Fibroblast of villous mesenchyme (primary cell): ENCODE data around the gene POT1. TPM values are rescaled to one million over a fixed set of nuclear protein-coding genes. Genes with fewer than 3 reads are reported as not detected.

ENCODE experiments used
- DNase-seq: peaks from one replicate; pipeline ENCODE4 v3.0.0-alpha.2; 2010; ENCODE audit warnings: low read depth
- H3K4me3 ChIP-seq: 2 replicates; pipeline ENCODE4 v1.5.1; 2011; ENCODE audit warnings: low read depth, mild to moderate bottlenecking, low read length
- total RNA-seq: library from RNA; depleted of rRNA; stranded (reverse); fragments of >200 nt; gene quantifications from 2 replicates; pipeline ENCODE4 v1.2.3, GENCODE V29; 2012
- TF ChIP-seq, protein P1 (sequence below): IDR thresholded peaks from 2 replicates; pipeline ENCODE4 v1.5.1; 2012; ENCODE audit warnings: low read depth, mild to moderate bottlenecking, low read length; ENCODE audit not compliant: insufficient read depth

Gene POT1
- total RNA-seq, 1 donor = 36.7 TPM

DNA sequence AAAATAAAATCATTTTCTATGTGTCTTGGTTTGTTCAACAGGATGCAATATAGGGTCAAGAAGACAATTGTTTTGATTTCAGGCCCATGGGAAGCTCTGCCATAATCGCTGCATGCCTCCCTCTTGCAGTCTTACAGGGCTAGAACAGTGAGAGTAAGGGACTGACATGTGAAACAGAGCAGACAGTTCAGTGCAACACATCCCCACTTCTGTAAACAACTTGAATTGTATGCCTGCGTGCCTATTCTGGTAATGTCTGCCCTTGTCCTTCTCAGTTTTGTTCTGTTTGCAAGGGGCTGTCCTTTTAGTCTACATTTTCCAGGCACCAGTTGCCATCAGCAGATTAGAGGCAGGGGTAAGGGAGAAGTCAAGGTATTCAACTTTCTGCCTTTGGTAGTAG, 129.2 kb downstream of the POT1 start:
- TF ChIP-seq, protein P1, sequence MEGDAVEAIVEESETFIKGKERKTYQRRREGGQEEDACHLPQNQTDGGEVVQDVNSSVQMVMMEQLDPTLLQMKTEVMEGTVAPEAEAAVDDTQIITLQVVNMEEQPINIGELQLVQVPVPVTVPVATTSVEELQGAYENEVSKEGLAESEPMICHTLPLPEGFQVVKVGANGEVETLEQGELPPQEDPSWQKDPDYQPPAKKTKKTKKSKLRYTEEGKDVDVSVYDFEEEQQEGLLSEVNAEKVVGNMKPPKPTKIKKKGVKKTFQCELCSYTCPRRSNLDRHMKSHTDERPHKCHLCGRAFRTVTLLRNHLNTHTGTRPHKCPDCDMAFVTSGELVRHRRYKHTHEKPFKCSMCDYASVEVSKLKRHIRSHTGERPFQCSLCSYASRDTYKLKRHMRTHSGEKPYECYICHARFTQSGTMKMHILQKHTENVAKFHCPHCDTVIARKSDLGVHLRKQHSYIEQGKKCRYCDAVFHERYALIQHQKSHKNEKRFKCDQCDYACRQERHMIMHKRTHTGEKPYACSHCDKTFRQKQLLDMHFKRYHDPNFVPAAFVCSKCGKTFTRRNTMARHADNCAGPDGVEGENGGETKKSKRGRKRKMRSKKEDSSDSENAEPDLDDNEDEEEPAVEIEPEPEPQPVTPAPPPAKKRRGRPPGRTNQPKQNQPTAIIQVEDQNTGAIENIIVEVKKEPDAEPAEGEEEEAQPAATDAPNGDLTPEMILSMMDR = no peak
- H3K4me3 ChIP-seq = no peak overlapping the region
- no peak for DNase-seq

DNA sequence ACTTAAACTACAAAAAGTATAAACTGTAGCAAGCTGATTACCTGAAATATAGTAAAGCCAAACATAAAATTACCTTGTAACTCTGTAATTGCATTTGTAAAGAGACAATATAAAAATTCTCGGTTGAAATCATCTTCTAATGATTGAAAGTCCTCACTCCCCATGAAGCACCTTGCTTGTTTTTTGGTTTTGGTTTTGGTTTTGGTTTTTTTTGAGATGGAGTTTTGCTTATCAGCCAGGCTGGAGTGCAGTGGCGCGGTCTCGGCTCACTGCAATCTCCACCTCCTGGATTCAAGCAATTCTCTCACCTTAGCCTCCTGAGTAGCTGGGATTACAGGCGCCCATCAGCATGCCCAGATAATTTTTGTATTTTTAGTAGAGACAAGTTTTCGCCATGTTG, 130.2 kb downstream of the POT1 start:
- H3K4me3 ChIP-seq = no peak overlapping the region
- TF ChIP-seq, protein P1 = no peak
- DNase-seq = no peak

DNA sequence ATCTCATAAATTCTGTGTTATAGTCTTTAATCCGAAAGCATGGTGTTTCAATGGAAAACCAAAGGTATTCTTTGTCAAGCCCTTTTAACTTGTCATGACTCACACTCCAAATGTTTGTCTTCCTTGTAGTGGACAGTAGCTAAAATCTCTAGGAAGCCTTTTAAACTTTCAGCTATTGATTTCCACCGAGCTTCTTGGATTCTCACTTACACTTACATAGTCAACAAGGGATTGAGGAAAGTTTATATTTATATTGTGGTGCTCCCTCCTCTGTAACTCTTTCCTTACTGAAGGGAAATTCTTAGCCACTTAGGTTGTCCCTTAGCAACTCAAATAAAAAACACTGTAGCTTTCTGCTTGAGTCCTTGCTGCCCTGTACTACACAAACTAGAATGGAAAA, 132.9 kb downstream of the POT1 start:
- TF ChIP-seq, protein P1 = no peak
- no peak for DNase-seq
- no peak overlapping the region for H3K4me3 ChIP-seq

DNA sequence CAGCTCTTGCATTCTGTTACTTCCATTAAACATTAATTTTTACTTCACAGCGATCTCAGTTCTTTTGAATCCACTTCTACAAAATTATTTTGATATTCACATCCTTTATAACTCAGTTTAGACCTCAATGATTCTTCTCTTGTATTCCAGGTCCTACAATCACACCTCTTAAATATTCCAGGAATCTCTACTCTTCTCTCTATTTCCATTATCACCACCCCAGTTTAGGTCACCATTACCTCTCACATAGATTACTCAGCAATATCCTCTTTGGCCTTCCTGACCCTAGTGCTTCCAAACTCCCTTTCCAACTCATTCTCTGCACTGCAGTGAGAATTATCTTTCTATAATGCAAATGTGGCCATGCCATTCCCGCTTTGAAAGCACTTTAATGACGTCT, 136.9 kb downstream of the POT1 start:
- DNase-seq = no peak
- H3K4me3 ChIP-seq = no peak overlapping the region
- TF ChIP-seq, protein P1 = no peak

DNA sequence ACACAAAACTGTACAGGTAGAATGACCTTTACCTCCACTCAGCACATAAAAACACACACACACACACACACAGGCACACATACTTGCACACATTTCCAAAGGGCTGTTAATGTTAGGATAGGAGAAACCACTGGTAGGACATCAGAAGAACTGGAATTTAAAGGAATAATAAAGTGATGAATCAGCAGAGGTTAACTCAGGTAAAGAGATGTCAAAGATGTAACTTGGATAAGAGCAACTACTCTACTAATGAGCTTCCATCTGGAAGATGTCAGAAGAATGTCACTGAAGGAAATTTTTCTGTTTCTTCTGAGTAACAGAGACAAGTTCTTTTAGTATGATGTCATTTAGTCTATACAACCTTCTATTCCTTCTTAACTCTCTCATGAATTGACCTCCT, 137.6 kb downstream of the POT1 start:
- DNase-seq = no peak
- no peak overlapping the region for H3K4me3 ChIP-seq
- TF ChIP-seq, protein P1 = no peak

DNA sequence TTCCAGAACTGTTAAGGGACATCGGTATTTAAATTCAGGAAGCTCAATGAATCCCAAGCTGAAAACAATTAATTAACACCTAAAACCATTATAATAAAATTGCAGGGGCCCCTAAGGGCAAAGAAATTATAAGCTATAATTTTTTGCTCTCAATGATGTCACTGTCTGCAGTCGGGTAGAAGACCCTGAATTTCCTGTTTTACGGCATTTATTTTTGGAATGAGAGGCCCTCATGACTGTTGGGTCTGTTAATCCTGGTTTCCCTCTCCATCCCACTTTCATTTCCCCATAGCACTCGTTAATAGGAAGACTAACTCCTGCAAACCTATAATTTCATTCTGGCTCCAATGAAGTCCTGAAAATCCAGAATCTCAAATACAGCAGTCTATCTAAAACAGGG, 138.2 kb downstream of the POT1 start:
- H3K4me3 ChIP-seq = no peak overlapping the region
- no peak for DNase-seq
- TF ChIP-seq, protein P1 = no peak

DNA sequence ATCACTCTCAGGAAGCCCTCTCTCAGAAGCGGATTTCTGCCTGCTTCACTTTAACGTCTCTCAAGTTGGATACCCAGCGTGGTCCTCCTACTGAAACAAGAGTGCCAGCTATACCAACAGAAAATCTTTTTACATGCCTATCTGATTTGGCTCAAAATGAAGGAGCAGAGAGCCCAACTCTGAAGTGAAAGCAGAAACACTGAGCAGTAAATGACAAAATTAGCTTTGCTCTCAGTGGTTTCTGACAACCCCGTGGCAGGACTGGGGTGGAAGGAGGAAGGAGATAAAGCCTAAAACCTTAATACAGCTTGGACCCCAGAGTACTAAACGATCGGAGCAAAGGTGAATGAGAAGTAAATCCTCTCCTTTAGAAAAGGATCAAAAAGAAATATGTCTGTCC, 139.0 kb downstream of the POT1 start:
- TF ChIP-seq, protein P1 = no peak
- no peak for DNase-seq
- no peak overlapping the region for H3K4me3 ChIP-seq
